H1 (cell line): ENCODE data around the gene CDC42BPB. TPM values are rescaled to one million over a fixed set of nuclear protein-coding genes. Genes with fewer than 3 reads are reported as not detected.

Source experiments
- CTCF ChIA-PET: fragments of 300-600 bp; sonication (Branson Sonifier 250); formaldehyde crosslinking; loops from one replicate; lab custom pipeline; 2021; ENCODE audit not compliant: partially characterized antibody; lab: Charles Lee
- POLR2A ChIA-PET: fragments of 300-600 bp; sonication (Branson Sonifier 250); formaldehyde crosslinking; loops from one replicate; lab custom pipeline; 2021; ENCODE audit warnings: inconsistent platforms; ENCODE audit not compliant: partially characterized antibody; lab: Charles Lee
- DNase-seq, 2 experiments: peaks; one replicate each; pipeline versions ENCODE4 v3.0.0 to v3.0.0-alpha.2; 2010 to 2022; ENCODE audit warnings: low spot score in 2 of 2, low read depth in 1 of 2, mixed read lengths in 1 of 2
- FAIRE-seq: peaks from 2 replicates; lab custom pipeline; 2011; peaks lifted over from hg19 to GRCh38; lab: Jason Lieb, UNC
- H2AFZ ChIP-seq: 2 replicates; pipeline ENCODE4 v1.8.1; 2012; ENCODE audit warnings: low read length, inconsistent platforms
- H2AK5ac ChIP-seq: 2 replicates; pipeline ENCODE4 v1.6.1; 2013; ENCODE audit warnings: low read depth, low read length
- H2BK120ac ChIP-seq: replicated peaks from 2 replicates; pipeline ENCODE3; 2013; ENCODE audit warnings: low read depth, low read length, inconsistent platforms
- H2BK12ac ChIP-seq: 2 replicates; pipeline ENCODE4 v1.6.1; 2013; ENCODE audit warnings: low read depth, low read length
- H2BK15ac ChIP-seq: 2 replicates; pipeline ENCODE4 v1.6.1; 2013; ENCODE audit warnings: low read length
- H2BK20ac ChIP-seq: 2 replicates; pipeline ENCODE4 v1.6.1; 2013; ENCODE audit warnings: low read length
- H2BK5ac ChIP-seq: 2 replicates; pipeline ENCODE4 v1.6.1; 2013; ENCODE audit warnings: low read depth, low read length
- H3K14ac ChIP-seq: 2 replicates; pipeline ENCODE4 v1.6.1; 2013; ENCODE audit warnings: inconsistent platforms; ENCODE audit not compliant: insufficient read length
- H3K18ac ChIP-seq: 2 replicates; pipeline ENCODE4 v1.6.1; 2013; ENCODE audit warnings: low read length; ENCODE audit errors: extremely low read depth
- H3K23ac ChIP-seq: 2 replicates; pipeline ENCODE4 v1.6.1; 2013; ENCODE audit warnings: inconsistent platforms; ENCODE audit not compliant: insufficient read length
- H3K23me2 ChIP-seq: 2 replicates; pipeline ENCODE4 v1.6.1; 2013; ENCODE audit warnings: low read depth, low read length
- H3K27ac ChIP-seq: 2 replicates; pipeline ENCODE4 v1.6.1; 2011; ENCODE audit warnings: low read depth, low read length, inconsistent platforms
- H3K27me3 ChIP-seq, 4 experiments: replicated peaks in 1 of 4; 1 replicate in 1 of 4; 2 replicates in 3 of 4; pipeline versions ENCODE4 v1.6.1 to v1.8.1; 2011 to 2013; ENCODE audit warnings: low read length in 3 of 4, mild to moderate bottlenecking in 3 of 4, inconsistent platforms in 2 of 4, mixed read lengths in 2 of 4, moderate library complexity in 1 of 4; ENCODE audit not compliant: control insufficient read depth in 3 of 4, insufficient read depth in 3 of 4; ENCODE audit errors: extremely low read depth in 1 of 4
- H3K36me3 ChIP-seq, 4 experiments: 2 replicates each; pipeline versions ENCODE4 v1.6.1 to v1.8.1; 2011 to 2013; ENCODE audit warnings: mild to moderate bottlenecking in 4 of 4, low read length in 3 of 4, moderate library complexity in 2 of 4, control low read depth in 1 of 4, inconsistent platforms in 1 of 4; ENCODE audit not compliant: insufficient read depth in 4 of 4, control insufficient read depth in 2 of 4
- H3K4ac ChIP-seq: replicated peaks from 2 replicates; pipeline ENCODE3; 2013; ENCODE audit warnings: low read length, low read depth, mixed read lengths, inconsistent platforms; ENCODE audit not compliant: insufficient read length
- H3K4me1 ChIP-seq, 4 experiments: replicated peaks in 1 of 4; 1 replicate in 1 of 4; 2 replicates in 3 of 4; pipeline versions ENCODE4 v1.6.1 to v1.8.1; 2011 to 2013; ENCODE audit warnings: low read length in 3 of 4, inconsistent platforms in 2 of 4, mixed read lengths in 1 of 4; ENCODE audit not compliant: insufficient read depth in 4 of 4, control insufficient read depth in 3 of 4
- H3K4me2 ChIP-seq, 2 experiments: 2 replicates each; pipeline versions ENCODE4 v1.6.1 to v1.8.1; 2011 to 2013; ENCODE audit warnings: low read depth in 2 of 2, low read length in 2 of 2, control low read depth in 1 of 2, inconsistent platforms in 1 of 2, mild to moderate bottlenecking in 1 of 2; ENCODE audit not compliant: insufficient read depth in 1 of 2
- H3K4me3 ChIP-seq, 4 experiments: fragments of 200-600, 300-600 bp in 1 of 4; sonication (generic), shearing (Covaris generic), sonication (Bioruptor Twin) in 1 of 4; 2 replicates each; pipeline versions ENCODE4 v1.5.1 to v1.8.1; 2011 to 2016; ENCODE audit warnings: low read length in 4 of 4, low read depth in 3 of 4, control low read depth in 2 of 4, inconsistent platforms in 2 of 4, mild to moderate bottlenecking in 2 of 4, mixed read lengths in 1 of 4, moderate library complexity in 1 of 4; ENCODE audit not compliant: insufficient read depth in 2 of 4; ENCODE audit errors: extremely low read depth in 1 of 4
- H3K56ac ChIP-seq: replicated peaks from 2 replicates; pipeline ENCODE3; 2013; ENCODE audit warnings: low read depth, mild to moderate bottlenecking, mixed read lengths, low read length, inconsistent platforms; ENCODE audit not compliant: insufficient read length
- H3K79me1 ChIP-seq: 2 replicates; pipeline ENCODE4 v1.6.1; 2013; ENCODE audit warnings: low read depth, low read length, control low read depth
- H3K79me2 ChIP-seq, 2 experiments: 2 replicates each; pipeline versions ENCODE4 v1.6.1 to v1.8.1; 2012 to 2013; ENCODE audit warnings: low read length in 2 of 2, mild to moderate bottlenecking in 2 of 2, inconsistent platforms in 1 of 2; ENCODE audit not compliant: insufficient read depth in 2 of 2, control insufficient read depth in 1 of 2
- H3K9ac ChIP-seq, 4 experiments: replicated peaks in 1 of 4; 1 replicate in 1 of 4; 2 replicates in 3 of 4; pipeline versions ENCODE4 v1.6.1 to v1.8.1; 2011 to 2013; ENCODE audit warnings: low read depth in 3 of 4, low read length in 3 of 4, control low read depth in 2 of 4, mild to moderate bottlenecking in 2 of 4, moderate library complexity in 2 of 4, inconsistent platforms in 1 of 4; ENCODE audit errors: extremely low read depth in 1 of 4
- H3K9me3 ChIP-seq, 2 experiments: 2 replicates each; pipeline versions ENCODE4 v1.6.1 to v1.8.1; 2012 to 2013; ENCODE audit warnings: mild to moderate bottlenecking in 2 of 2, moderate library complexity in 2 of 2, control low read depth in 1 of 2, inconsistent platforms in 1 of 2, low read depth in 1 of 2, low read length in 1 of 2, mixed read lengths in 1 of 2; ENCODE audit not compliant: insufficient read depth in 2 of 2
- H4K20me1 ChIP-seq, 2 experiments: replicated peaks in 1 of 2; 2 replicates each; pipeline versions ENCODE3 to v1.8.1; 2011 to 2013; ENCODE audit warnings: inconsistent platforms in 2 of 2, low read length in 2 of 2, mild to moderate bottlenecking in 1 of 2; ENCODE audit not compliant: insufficient read depth in 2 of 2, control insufficient read depth in 1 of 2
- H4K5ac ChIP-seq: 2 replicates; pipeline ENCODE4 v1.6.1; 2013; ENCODE audit warnings: low read length, low read depth, mixed read lengths, inconsistent platforms; ENCODE audit not compliant: insufficient read length
- H4K8ac ChIP-seq: 2 replicates; pipeline ENCODE4 v1.8.0; 2013; ENCODE audit warnings: mild to moderate bottlenecking, moderate library complexity, low read length, inconsistent platforms; ENCODE audit not compliant: insufficient read depth; ENCODE audit errors: extremely low read depth
- H4K91ac ChIP-seq: replicated peaks from 2 replicates; pipeline ENCODE3; 2013; ENCODE audit warnings: low read length, mixed read lengths, inconsistent platforms; ENCODE audit not compliant: insufficient read length
- BRCA1 ChIP-seq: IDR thresholded peaks from 2 replicates; pipeline ENCODE4 v1.6.1; 2012; ENCODE audit warnings: low read depth, low read length, improper control_type of control experiment
- CBX5 ChIP-seq: fragments of 300-800, 300-1000 bp; sonication (generic); IDR thresholded peaks from 2 replicates; pipeline ENCODE4 v1.7.1; 2016; ENCODE audit warnings: antibody characterized with exemption, low read length, low read depth
- GABPA ChIP-seq: IDR thresholded peaks from 2 replicates; pipeline ENCODE4 v1.6.1; 2011; ENCODE audit warnings: mild to moderate bottlenecking, low read length, moderate library complexity, borderline replicate concordance; ENCODE audit not compliant: insufficient read depth
- JUND ChIP-seq: IDR thresholded peaks from 2 replicates; pipeline ENCODE4 v1.6.1; 2011; ENCODE audit warnings: mild to moderate bottlenecking, improper control_type of control experiment, low read length
- NRF1 ChIP-seq: IDR thresholded peaks from 2 replicates; pipeline ENCODE4 v1.6.1; 2011; ENCODE audit warnings: mild to moderate bottlenecking, low read depth, low read length, improper control_type of control experiment
- PHF8 ChIP-seq: fragments of 200-600 bp; sonication (generic); conservative IDR thresholded peaks from 2 replicates; pipeline ENCODE4 v1.7.1; 2012; ENCODE audit warnings: low read depth, mild to moderate bottlenecking, inconsistent platforms, low read length, moderate library complexity
- WGBS, 2 experiments: shearing (Covaris generic) in 1 of 2; methylation state at CpG; one replicate each; pipeline versions ENCODE4 v1.1.6 to v1.1.7; 2013 to 2015; ENCODE audit warnings: low lambda C conversion rate in 2 of 2, mixed read lengths in 2 of 2, inconsistent platforms in 1 of 2, low coverage in 1 of 2, missing lambda C conversion rate in 1 of 2; ENCODE audit not compliant: insufficient replicate concordance in 2 of 2, insufficient coverage in 1 of 2, insufficient read length in 1 of 2; ENCODE audit errors: extremely low coverage in 1 of 2, missing lambda C conversion rate in 1 of 2; 5-methylcytosine and 5-hydroxymethylcytosine counted together
- polyA plus RNA-seq, 7 experiments: library from polyadenylated mRNA; depleted of rRNA in 3 of 7; stranded (reverse) in 5 of 7; unstranded in 2 of 7; fragments of >200 nt in 5 of 7; fragments of 200-250 nt in 2 of 7; gene quantifications; 1 replicate in 5 of 7; 2 replicates in 1 of 7; 4 replicates in 1 of 7; pipeline versions ENCODE4 v1.2.1 to v1.2.3, GENCODE V29; 2011 to 2013; ENCODE audit warnings: missing spikeins in 2 of 7, mixed read lengths in 2 of 7
- total RNA-seq: library from RNA; stranded (reverse); fragmentation: NEBNext Ultra II Directional; extraction: Animal tissue kit (Norgen Biotek cat#: 25700); gene quantifications from 2 replicates; pipeline ENCODE4 v1.2.1, GENCODE V29; 2021

CDC42BPB gene
- total and polyA plus RNA-seq, 2 of the 8 experiments (the other 6 are each of a cell fraction or from before 2014, with no cell fraction given) = 51.2 to 88.2 TPM

DNA sequence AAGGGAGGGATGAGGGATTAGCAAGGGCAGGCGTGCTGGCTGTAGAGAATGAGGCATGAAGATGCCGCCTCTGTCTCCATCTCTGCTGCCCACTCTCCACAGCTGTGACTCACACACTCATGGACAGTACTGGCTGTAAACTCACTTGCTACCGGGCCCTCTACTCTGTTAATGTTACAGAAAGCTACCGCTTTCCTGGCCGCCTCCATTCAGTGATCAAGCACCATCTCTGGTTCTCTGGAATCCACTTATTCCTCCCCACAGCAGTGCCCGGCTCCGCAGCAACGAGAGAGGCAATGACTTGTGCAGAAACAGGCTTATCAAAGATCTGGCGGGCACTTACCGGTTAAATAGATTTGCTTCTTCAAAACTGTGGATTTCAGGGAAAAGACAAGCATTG lies 100.1 kb downstream of the CDC42BPB start:
- Histone ChIP-seq H3K18ac (no peak overlapping the region), H3K9me3 (no peaks in the 10 kb centered on the region), H3K27me3 (no peaks in the 10 kb centered on the region), H4K5ac (no peak overlapping the region), H3K4ac (no peak overlapping the region), H2BK5ac (no peak overlapping the region), H3K14ac (no peak overlapping the region), H2AK5ac (no peak overlapping the region), H3K36me3 (peaks cover 13 to 65% (median 46%) of the 10 kb centered on the region in 4 experiments; a peak in 7 of 8 replicates), H3K4me3 (no peak overlapping the region), H2BK15ac (no peak overlapping the region), H2AFZ (no peak overlapping the region), H3K9ac (no peak overlapping the region), H2BK120ac (no peak overlapping the region), H2BK12ac (no peak overlapping the region), H2BK20ac (no peak overlapping the region), H4K91ac (no peak overlapping the region), H3K4me2 (no peak overlapping the region), H3K23me2 (no peaks in the 10 kb centered on the region), H3K27ac (no peak overlapping the region), H3K79me2 (no peaks in the 10 kb centered on the region), H3K56ac (no peak overlapping the region), H3K4me1 (no peaks in the 10 kb centered on the region), H3K79me1 (no peaks in the 10 kb centered on the region; the same call in 1 of the 2 replicates), H4K20me1 (peaks cover 5 to 8% of the 10 kb centered on the region in 2 experiments), H4K8ac (no peak overlapping the region), H3K23ac (no peak overlapping the region)
- DNase-seq = no peak
- no peak for FAIRE-seq
- ChIA-PET CTCF (no interaction called here), POLR2A (interaction anchor here (1.7 kb wide), 1 partner anchor 264 kb away, joined by 3 read pairs; no protein-coding TSS in a partner anchor)
- WGBS, 2 experiments = 93% methylated on average over 10 of the region's 10 CpGs; no CpG with 5 or more reads in 1 of the 2 experiments
- TF ChIP-seq BRCA1 = no peak
- TF ChIP-seq JUND = no peak
- TF ChIP-seq PHF8 = no peak
- no peak for TF ChIP-seq GABPA
- no peak for TF ChIP-seq CBX5
- no peak for TF ChIP-seq NRF1
